K562 (cell line): ENCODE results near the gene SYNJ2. TPM values are rescaled to one million over a fixed set of nuclear protein-coding genes. Genes with fewer than 3 reads are reported as not detected.
A peak's percentile ranks its signal among the peaks of the same experiment; 100 is the strongest.

Experiments
- ATAC-seq: fragments of 200-7000 bp; cut with Tn5 transposase; 3 replicates; pipeline ENCODE4 v1.9.1; 2020; ENCODE audit warnings: moderate library complexity
- BruUV-seq: library from RNA; stranded (reverse); fragments of 400-500 nt; replicated peaks from 2 replicates; lab custom pipeline; 2021; lab: Mats Ljungman, UMichigan
- CTCF ChIA-PET: fragments of 300-600 bp; formaldehyde crosslinking; extraction: SDS; loops from one replicate; lab custom pipeline; 2021; ENCODE audit warnings: low intra/inter-chr PET ratio; lab: Yijun Ruan, JAX
- POLR2A ChIA-PET: fragments of 300-600, 350-650 bp; sonication (Branson Sonifier 250); formaldehyde crosslinking; extraction: SDS; loops from one replicate; lab custom pipeline; 2021; ENCODE audit warnings: antibody characterized with exemption, inconsistent platforms; lab: Yijun Ruan, JAX
- DNase-seq, 4 experiments: peaks; one replicate each; pipeline versions ENCODE4 v3.0.0 to v3.0.0-alpha.2; 2011 to 2018; ENCODE audit warnings: low spot score in 3 of 4, mixed read lengths in 3 of 4; ENCODE audit errors: extremely low read depth in 1 of 4
- FAIRE-seq: peaks from 2 replicates; lab custom pipeline; 2011; peaks lifted over from hg19 to GRCh38; lab: Jason Lieb, UNC
- H2AFZ ChIP-seq: 2 replicates; pipeline ENCODE4 v1.6.0; 2011; ENCODE audit warnings: low read depth, low read length, control low read depth, inconsistent platforms
- H3K27ac ChIP-seq: fragments of 200-600 bp; 3 replicates; pipeline ENCODE4 v1.8.0; 2011; ENCODE audit warnings: low read depth, mild to moderate bottlenecking, control low read depth, inconsistent platforms, low read length, moderate library complexity, mixed read lengths; ENCODE audit errors: extremely low read depth
- H3K27me3 ChIP-seq, 2 experiments: fragments of 300-600 bp in 1 of 2; 2 replicates in 1 of 2; 3 replicates in 1 of 2; pipeline versions ENCODE4 v1.6.0 to v1.8.0; 2011; ENCODE audit warnings: inconsistent platforms in 2 of 2, low read length in 2 of 2, mild to moderate bottlenecking in 1 of 2, mixed read lengths in 1 of 2, moderate library complexity in 1 of 2; ENCODE audit not compliant: control insufficient read depth in 2 of 2, insufficient read depth in 2 of 2
- H3K36me3 ChIP-seq: fragments of 300-600 bp; 3 replicates; pipeline ENCODE4 v1.8.0; 2011; ENCODE audit warnings: mild to moderate bottlenecking, low read length, inconsistent platforms; ENCODE audit not compliant: control insufficient read depth, insufficient read depth
- H3K4me1 ChIP-seq, 2 experiments: fragments of 200-600 bp in 1 of 2; replicated peaks in 1 of 2; 2 replicates in 1 of 2; 3 replicates in 1 of 2; pipeline versions ENCODE4 v1.5.1 to v1.8.0; 2011; ENCODE audit warnings: inconsistent platforms in 2 of 2, low read length in 2 of 2, mild to moderate bottlenecking in 1 of 2, mixed read lengths in 1 of 2, moderate library complexity in 1 of 2; ENCODE audit not compliant: control insufficient read depth in 2 of 2, insufficient read depth in 2 of 2
- H3K4me2 ChIP-seq: 2 replicates; pipeline ENCODE4 v1.6.1; 2011; ENCODE audit warnings: low read length, control low read depth, inconsistent platforms, mixed read lengths; ENCODE audit not compliant: insufficient read depth
- H3K4me3 ChIP-seq: fragments of 200-600 bp; sonication (generic), shearing (Covaris generic); 2 replicates; pipeline ENCODE4 v1.5.1; 2016; ENCODE audit warnings: control low read depth, inconsistent platforms
- H3K79me2 ChIP-seq: fragments of 200-600 bp; 3 replicates; pipeline ENCODE4 v1.8.0; 2011; ENCODE audit warnings: low read length, inconsistent platforms; ENCODE audit not compliant: control insufficient read depth, insufficient read depth
- H3K9ac ChIP-seq, 2 experiments: 2 replicates each; pipeline versions ENCODE4 v1.6.0 to v1.6.1; 2011; ENCODE audit warnings: low read depth in 2 of 2, low read length in 2 of 2, control low read depth in 1 of 2, inconsistent platforms in 1 of 2, mild to moderate bottlenecking in 1 of 2, mixed read lengths in 1 of 2; ENCODE audit not compliant: insufficient read depth in 1 of 2
- H3K9me1 ChIP-seq: one replicate; pipeline ENCODE4 v1.6.0; 2011; ENCODE audit warnings: inconsistent platforms, mild to moderate bottlenecking, low read length, moderate library complexity; ENCODE audit not compliant: control insufficient read depth, insufficient read depth
- H3K9me3 ChIP-seq: replicated peaks from 2 replicates; pipeline ENCODE4 v1.5.1; 2011; ENCODE audit warnings: low read depth, low read length, inconsistent platforms; ENCODE audit not compliant: control insufficient read depth, insufficient read depth
- H4K20me1 ChIP-seq: replicated peaks from 2 replicates; pipeline ENCODE4 v1.6.1; 2011; ENCODE audit warnings: low read length, inconsistent platforms, mixed read lengths; ENCODE audit not compliant: control insufficient read depth, insufficient read depth
- C11orf30 ChIP-seq: fragments of 450-650 bp; IDR thresholded peaks from 2 replicates; pipeline ENCODE4 v1.6.1; 2016; ENCODE audit warnings: low read depth, mild to moderate bottlenecking
- COPS2 ChIP-seq: fragments of 450-650 bp; conservative IDR thresholded peaks from 2 replicates; pipeline ENCODE4 v1.6.1; 2016; ENCODE audit warnings: mild to moderate bottlenecking, moderate library complexity
- MAFF ChIP-seq: IDR thresholded peaks from 2 replicates; pipeline ENCODE4 v1.6.1; 2012; ENCODE audit warnings: low read length, improper control_type of control experiment
- MEF2A ChIP-seq: IDR thresholded peaks from 2 replicates; pipeline ENCODE4 v1.6.1; 2011; ENCODE audit warnings: low read depth, mild to moderate bottlenecking, low read length, moderate library complexity; ENCODE audit not compliant: control insufficient read depth
- ZNF316 ChIP-seq: fragments of 450-650 bp; IDR thresholded peaks from 2 replicates; pipeline ENCODE4 v1.6.1; 2016
- WGBS: fragments of 100-300 bp; shearing (Covaris generic); methylation state at CpG from one replicate; pipeline ENCODE4 v1.1.6; 2016; ENCODE audit warnings: low coverage, mixed read lengths; ENCODE audit not compliant: insufficient coverage; ENCODE audit errors: missing lambda C conversion rate; 5-methylcytosine and 5-hydroxymethylcytosine counted together
- in situ Hi-C: fragments of 300-500 bp; cut with MboI; formaldehyde crosslinking; loops from 4 replicates; pipeline ENCODE4 v1.15.0; 2018; ENCODE audit warnings: inconsistent platforms, mixed read lengths
- intact Hi-C: fragments of 100-400 bp; cut with micrococcal nuclease; formaldehyde crosslinking; loops from 2 replicates; pipeline ENCODE4 v1.14.2; 2022
- polyA plus RNA-seq, 8 experiments: library from polyadenylated mRNA; depleted of rRNA in 4 of 8; stranded (reverse) in 5 of 8; unstranded in 3 of 8; fragments of >200 nt; fragmentation: Nextera tagmentation in 2 of 8; fragmentation: Illumina TruSeq in 1 of 8; extraction: Ambion mirVana in 2 of 8; extraction: Trizol in 1 of 8; gene quantifications; 2 replicates each; pipeline versions ENCODE4 v1.2.1 to v1.2.3, GENCODE V29; 2011 to 2014; ENCODE audit warnings: inconsistent platforms in 1 of 8, missing spikeins in 1 of 8
- total RNA-seq, 7 experiments: library from RNA; depleted of rRNA in 6 of 7; stranded (reverse); fragments of >200 nt in 6 of 7; fragmentation: Illumina TruSeq in 2 of 7; extraction: Trizol in 2 of 7; gene quantifications; 2 replicates each; pipeline versions ENCODE4 v1.2.1 to v1.2.3, GENCODE V29; 2011 to 2021; ENCODE audit warnings: low replicate concordance in 1 of 7
- TF ChIP-seq, protein P1 (sequence below): sonication (generic); formaldehyde crosslinking; IDR thresholded peaks from 2 replicates; pipeline ENCODE4 v1.8.0; 2022; ENCODE audit warnings: missing genetic modification reagents, mild to moderate bottlenecking, borderline replicate concordance
- TF ChIP-seq, protein P2 (sequence below): sonication (generic); IDR thresholded peaks from 2 replicates; pipeline ENCODE4 v1.6.1; 2016
- TF ChIP-seq, protein P3 (sequence below): fragments of 250-450 bp; sonication (Bioruptor Pico); IDR thresholded peaks from 2 replicates; pipeline ENCODE4 v1.5.1; 2021; ENCODE audit warnings: mild to moderate bottlenecking

Gene SYNJ2
- total and polyA plus RNA-seq, 9 of the 15 experiments (the other 6 are each of a cell fraction or from before 2014, with no cell fraction given): 3.0 to 27.7 (median 17.8) TPM

DNA sequence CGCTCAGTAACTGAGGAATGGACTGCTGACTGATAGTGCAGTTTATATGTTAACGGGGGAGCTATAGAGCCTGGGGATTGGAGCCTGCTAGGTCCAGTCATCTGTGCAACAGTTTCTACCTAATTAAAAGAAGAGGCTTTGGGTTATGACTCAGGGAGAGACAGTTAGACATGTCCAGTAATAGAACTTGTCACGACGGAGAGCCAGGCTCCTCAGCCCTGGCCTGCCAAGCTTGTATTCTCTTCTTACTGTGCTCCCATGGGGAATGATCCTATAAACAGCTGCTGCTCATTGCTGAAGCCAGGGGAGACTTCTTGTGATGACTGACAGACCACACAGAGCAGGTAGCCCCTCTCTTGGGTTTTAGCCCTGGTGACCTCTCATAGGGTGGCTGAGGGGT, 69.3 kb downstream of the SYNJ2 start:
- FAIRE-seq (no peak), DNase-seq (no peak), ATAC-seq (no peak)
- peaks cover 31% of the 10 kb centered on the region for H4K20me1 ChIP-seq
- in situ Hi-C loops: no loop called here
- no peak overlapping the region for H3K4me2 ChIP-seq
- no peak overlapping the region for H2AFZ ChIP-seq
- no peaks in the 10 kb centered on the region for H3K79me2 ChIP-seq
- H3K9me3 ChIP-seq: no peaks in the 10 kb centered on the region
- H3K36me3 ChIP-seq: peaks cover 2% of the 10 kb centered on the region; the same call in 2 of the 3 replicates
- intact Hi-C loops: no loop called here
- ChIA-PET CTCF (no interaction called here), POLR2A (interaction anchor here (1.6 kb wide), 1 partner anchor 8 kb away, joined by 4 read pairs; no protein-coding TSS in a partner anchor)
- no peak overlapping the region for H3K9ac ChIP-seq
- BruUV-seq: no TSS peak
- no peaks in the 10 kb centered on the region for H3K27me3 ChIP-seq
- WGBS: 79% methylated on average over 4 of the region's 4 CpGs
- no peak for TF ChIP-seq COPS2
- TF ChIP-seq, protein P1, sequence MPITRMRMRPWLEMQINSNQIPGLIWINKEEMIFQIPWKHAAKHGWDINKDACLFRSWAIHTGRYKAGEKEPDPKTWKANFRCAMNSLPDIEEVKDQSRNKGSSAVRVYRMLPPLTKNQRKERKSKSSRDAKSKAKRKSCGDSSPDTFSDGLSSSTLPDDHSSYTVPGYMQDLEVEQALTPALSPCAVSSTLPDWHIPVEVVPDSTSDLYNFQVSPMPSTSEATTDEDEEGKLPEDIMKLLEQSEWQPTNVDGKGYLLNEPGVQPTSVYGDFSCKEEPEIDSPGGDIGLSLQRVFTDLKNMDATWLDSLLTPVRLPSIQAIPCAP (CRISPR knock-in tag): no peak
- H3K4me3 ChIP-seq: no peak overlapping the region
- H3K27ac ChIP-seq: no peak overlapping the region
- H3K4me1 ChIP-seq: peaks cover 10 to 17% of the 10 kb centered on the region in 2 experiments; a peak in 4 of 5 replicates
- H3K9me1 ChIP-seq: no peaks in the 10 kb centered on the region

DNA sequence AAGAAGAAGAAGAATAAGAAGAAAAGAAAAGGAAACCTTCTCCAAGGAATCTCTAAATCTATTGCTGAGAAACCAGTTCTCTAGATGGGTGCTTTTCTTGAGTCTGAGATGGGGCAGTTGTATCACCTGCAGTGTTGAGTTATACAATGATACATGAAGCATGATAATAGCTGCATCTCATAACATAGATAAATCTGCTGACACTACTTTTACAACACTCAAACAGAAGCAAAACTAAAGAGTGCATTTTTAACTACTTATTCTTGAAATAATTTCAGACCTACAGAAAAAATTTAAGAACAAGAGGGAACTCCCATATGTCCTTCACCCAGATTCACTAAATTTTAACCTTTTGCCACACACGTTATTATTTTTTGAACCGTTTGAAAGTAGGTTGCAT, 70.3 kb downstream of the SYNJ2 start:
- no peak for ATAC-seq
- TF ChIP-seq ZNF316: peak; percentile 80
- TF ChIP-seq, protein P2, sequence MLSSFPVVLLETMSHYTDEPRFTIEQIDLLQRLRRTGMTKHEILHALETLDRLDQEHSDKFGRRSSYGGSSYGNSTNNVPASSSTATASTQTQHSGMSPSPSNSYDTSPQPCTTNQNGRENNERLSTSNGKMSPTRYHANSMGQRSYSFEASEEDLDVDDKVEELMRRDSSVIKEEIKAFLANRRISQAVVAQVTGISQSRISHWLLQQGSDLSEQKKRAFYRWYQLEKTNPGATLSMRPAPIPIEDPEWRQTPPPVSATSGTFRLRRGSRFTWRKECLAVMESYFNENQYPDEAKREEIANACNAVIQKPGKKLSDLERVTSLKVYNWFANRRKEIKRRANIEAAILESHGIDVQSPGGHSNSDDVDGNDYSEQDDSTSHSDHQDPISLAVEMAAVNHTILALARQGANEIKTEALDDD: no peak
- TF ChIP-seq MEF2A: no peak
- peak; percentile 62 for TF ChIP-seq C11orf30
- TF ChIP-seq MAFF: peak; percentile 5; the same call in 1 of the 2 replicates
- TF ChIP-seq, protein P3, sequence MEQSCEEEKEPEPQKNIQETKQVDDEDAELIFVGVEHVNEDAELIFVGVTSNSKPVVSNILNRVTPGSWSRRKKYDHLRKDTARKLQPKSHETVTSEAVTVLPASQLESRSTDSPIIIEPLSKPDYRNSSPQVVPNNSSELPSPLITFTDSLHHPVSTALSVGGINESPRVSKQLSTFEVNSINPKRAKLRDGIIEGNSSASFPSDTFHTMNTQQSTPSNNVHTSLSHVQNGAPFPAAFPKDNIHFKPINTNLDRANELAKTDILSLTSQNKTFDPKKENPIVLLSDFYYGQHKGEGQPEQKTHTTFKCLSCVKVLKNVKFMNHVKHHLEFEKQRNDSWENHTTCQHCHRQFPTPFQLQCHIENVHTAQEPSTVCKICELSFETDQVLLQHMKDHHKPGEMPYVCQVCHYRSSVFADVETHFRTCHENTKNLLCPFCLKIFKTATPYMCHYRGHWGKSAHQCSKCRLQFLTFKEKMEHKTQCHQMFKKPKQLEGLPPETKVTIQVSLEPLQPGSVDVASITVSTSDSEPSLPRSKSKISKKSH (CRISPR knock-in tag): no peak
- H3K4me2 ChIP-seq: no peak overlapping the region
- H3K36me3 ChIP-seq: peaks cover 5% of the 10 kb centered on the region; the same call in 2 of the 3 replicates
- ChIA-PET CTCF (no interaction called here), POLR2A (interaction anchor here (0.6 to 1.6 kb wide), 3 partner anchors 9 to 1718 kb away, joined by 3 to 4 read pairs (median 3); no protein-coding TSS in a partner anchor)
- FAIRE-seq: no peak
- no TSS peak for BruUV-seq
- no peak overlapping the region for H3K9ac ChIP-seq
- H3K9me3 ChIP-seq: no peaks in the 10 kb centered on the region
- in situ Hi-C loops: no loop called here
- H2AFZ ChIP-seq: no peak overlapping the region
- WGBS: 17% methylated on average over 2 of the region's 2 CpGs
- no peak overlapping the region for H3K27ac ChIP-seq
- intact Hi-C loops: no loop called here
- peaks cover 10 to 17% of the 10 kb centered on the region in 2 experiments; a peak in 4 of 5 replicates for H3K4me1 ChIP-seq
- no peak for DNase-seq
- H3K27me3 ChIP-seq: no peaks in the 10 kb centered on the region
- H3K79me2 ChIP-seq: no peaks in the 10 kb centered on the region
- no peaks in the 10 kb centered on the region for H3K9me1 ChIP-seq
- peaks cover 31% of the 10 kb centered on the region for H4K20me1 ChIP-seq
- H3K4me3 ChIP-seq: no peak overlapping the region
